ENCODE measurements around the gene NRP1. TPM values are rescaled to one million over a fixed set of nuclear protein-coding genes. Genes with fewer than 3 reads are reported as not detected.

The NRP1 gene
- total and polyA plus RNA-seq, 2 of the 8 experiments (the other 6 are each of a cell fraction or from before 2014, with no cell fraction given): 1.2 to 2.1 TPM

DNA sequence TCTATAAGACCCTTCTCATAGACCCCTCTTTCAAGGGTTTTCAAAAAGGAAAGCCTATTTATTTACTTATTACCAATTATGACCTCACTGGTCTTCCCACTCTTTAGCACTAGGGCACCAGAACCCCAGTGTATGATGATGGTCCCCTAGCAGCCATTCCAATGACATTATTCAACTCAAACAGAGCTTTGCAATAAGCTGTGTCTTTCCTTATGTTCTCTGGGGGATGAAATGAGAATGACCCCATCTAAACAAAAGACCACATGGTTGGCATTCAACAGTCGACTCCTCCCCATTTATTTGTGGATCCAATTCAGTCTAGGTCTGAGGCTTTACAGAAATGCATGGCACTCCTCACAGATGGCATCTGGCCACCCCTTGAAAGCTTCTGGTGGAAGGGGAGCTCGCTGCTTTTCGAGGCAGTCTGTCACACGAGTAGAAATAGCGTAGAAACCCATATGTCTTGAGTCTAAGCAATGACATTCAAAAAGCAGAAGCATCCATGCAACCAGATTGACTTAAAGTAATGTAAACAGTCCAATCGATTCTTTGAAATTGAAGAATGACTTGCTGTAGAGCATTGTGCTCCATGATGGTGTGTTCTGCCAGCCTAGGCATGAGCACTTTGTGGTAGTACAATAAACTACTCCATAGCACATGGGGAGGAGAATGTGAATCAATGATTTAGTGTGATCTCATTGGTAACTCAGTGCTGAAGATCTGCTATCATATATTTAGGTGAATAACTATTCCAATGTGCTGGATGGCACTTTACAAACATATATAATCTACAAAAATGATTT, 29.8 kb downstream of the NRP1 start (continued):
- no peak for TF ChIP-seq RAD21 (IDR thresholded peaks at IDR 0.05 in 1 of 2, conservative IDR thresholded peaks at IDR 0.05 in 1 of 2; ENCODE audit: low read depth in 2 of 2, low read length in 2 of 2)
- no peak for TF ChIP-seq POLR2AphosphoS5 (IDR thresholded peaks at IDR 0.05; ENCODE audit: low read depth, low read length)
- no peak for TF ChIP-seq TEAD4 (IDR thresholded peaks at IDR 0.05; ENCODE audit: low read depth, low read length)
- TF ChIP-seq NANOG (IDR thresholded peaks at IDR 0.05; ENCODE audit: insufficient read depth, low read depth, low read length, poor library complexity, severe bottlenecking): no peak
- no peak for TF ChIP-seq JUND (IDR thresholded peaks at IDR 0.05; ENCODE audit: low read length)
- no peak for TF ChIP-seq RBBP5 (IDR thresholded peaks at IDR 0.05; ENCODE audit: borderline replicate concordance, low read depth, low read length)
